Uterus (tissue), 4 donors: ENCODE data around the gene ABHD16B. TPM values are rescaled to one million over a fixed set of nuclear protein-coding genes. Genes with fewer than 3 reads are reported as not detected.
A peak's percentile ranks its signal among the peaks of the same experiment; 100 is the strongest.

ENCODE experiments used
- DNase-seq, 2 donors: peaks; one replicate each; pipeline ENCODE4 v3.0.0-alpha.2; 2019 to 2020
- H3K27ac ChIP-seq, 2 donors: fragments of 200-600 bp; sonication (generic); 1 replicate in 1 of 2; 2 replicates in 1 of 2; pipeline ENCODE4 v1.5.1; 2016 to 2018
- H3K27me3 ChIP-seq, 2 donors: fragments of 200-600 bp; sonication (generic); one replicate each; pipeline ENCODE4 v1.5.1; 2018 to 2019; ENCODE audit warnings: control low read depth in 1 of 2
- H3K36me3 ChIP-seq, 2 donors: fragments of 200-600 bp; sonication (generic); one replicate each; pipeline ENCODE4 v1.5.1; 2019; ENCODE audit warnings: control low read depth in 1 of 2
- H3K4me1 ChIP-seq, 2 donors: fragments of 200-600 bp; sonication (generic); one replicate each; pipeline ENCODE4 v1.5.1; 2018 to 2019; ENCODE audit warnings: control low read depth in 1 of 2
- H3K4me3 ChIP-seq, 2 donors: fragments of 200-600 bp; sonication (generic); 1 replicate in 1 of 2; 2 replicates in 1 of 2; pipeline ENCODE4 v1.5.1; 2018 to 2019; ENCODE audit warnings: mild to moderate bottlenecking in 1 of 2
- H3K9me3 ChIP-seq, 2 donors: fragments of 200-600 bp; sonication (generic); one replicate each; pipeline ENCODE4 v1.5.1; 2019; ENCODE audit warnings: control low read depth in 1 of 2
- CTCF ChIP-seq, 4 experiments: fragments of 200-600 bp in 2 of 4; fragments of 450-650 bp in 2 of 4; sonication (generic) in 2 of 4; IDR thresholded peaks; one replicate each; pipeline ENCODE4 v1.5.1; 2016 to 2019; ENCODE audit warnings: antibody characterized with exemption in 4 of 4, mild to moderate bottlenecking in 2 of 4, moderate library complexity in 1 of 4
- POLR2A ChIP-seq, 2 donors: fragments of 450-650 bp; IDR thresholded peaks; one replicate each; pipeline ENCODE4 v1.6.1; 2016; ENCODE audit warnings: antibody characterized with exemption in 2 of 2, mild to moderate bottlenecking in 1 of 2, moderate library complexity in 1 of 2
- intact Hi-C: fragments of 100-400 bp; cut with DNase I; formaldehyde crosslinking; loops from one replicate; pipeline ENCODE4 v1.15.1; 2023; ENCODE audit warnings: low total_unique reads
- total RNA-seq, 4 donors: library from RNA; depleted of rRNA in 3 of 4; stranded (reverse); fragments of >200 nt in 3 of 4; gene quantifications; one replicate each; pipeline versions ENCODE4 v1.1.0 to v1.2.4, GENCODE V29; 2014 to 2023
- donor health status: DM: yes; HTN: yes; CAD: no.

The ABHD16B gene
- total RNA-seq, 4 donors from 2014 or later = not detected

DNA sequence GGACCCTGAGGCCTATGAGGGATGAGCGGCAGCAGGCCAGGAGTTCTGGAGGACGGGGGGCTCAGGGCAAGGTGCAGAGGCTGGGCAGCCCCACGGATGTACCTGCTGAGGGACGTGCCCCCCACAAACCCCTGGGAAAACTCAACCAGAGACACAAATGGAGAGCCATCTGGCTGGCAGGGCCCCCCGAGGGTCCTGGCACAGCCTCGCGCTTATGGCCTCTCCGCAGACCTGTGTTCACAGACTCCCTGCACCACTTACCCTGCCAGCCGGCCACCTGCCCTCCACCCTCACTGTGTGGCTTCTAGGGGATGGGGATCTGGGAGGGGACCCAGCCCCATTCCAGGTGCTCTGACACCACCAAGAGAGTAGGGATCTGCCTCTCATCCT lies 26.8 kb upstream of the ABHD16B start:
- Histone ChIP-seq H3K27me3 (no peaks in the 10 kb centered on the region), H3K36me3 (no peaks in the 10 kb centered on the region), H3K4me1 (peaks cover 0 to 24% of the 10 kb centered on the region in 2 donors), H3K27ac (peak overlapping the region; percentile 74 to 91), H3K4me3 (no peak overlapping the region), H3K9me3 (no peaks in the 10 kb centered on the region)
- TF ChIP-seq POLR2A (IDR thresholded peaks at IDR 0.05) (no peak), CTCF (IDR thresholded peaks at IDR 0.05) (no peak)
- DNase-seq = no peak
- intact Hi-C loops = no loop called here

GRCh38 chr20:63835021-63835858 lies 26.1 kb upstream of the ABHD16B start:
- Histone ChIP-seq H3K27me3 (no peaks in the 10 kb centered on the region), H3K4me1 (peaks cover 0 to 24% of the 10 kb centered on the region in 2 donors), H3K4me3 (no peak overlapping the region), H3K36me3 (no peaks in the 10 kb centered on the region), H3K27ac (peak overlapping the region; percentile 74 to 91), H3K9me3 (no peaks in the 10 kb centered on the region)
- peak; percentile 92 to 93 for DNase-seq
- TF ChIP-seq POLR2A (IDR thresholded peaks at IDR 0.05) = peak in 1 of 2 donors; percentile 23
- peak in 1 of 4 experiments; percentile 18 for TF ChIP-seq CTCF (IDR thresholded peaks at IDR 0.05)
- intact Hi-C loops = no loop called here

- TF ChIP-seq CTCF (IDR thresholded peaks at IDR 0.05) = no peak
- no peak for TF ChIP-seq POLR2A (IDR thresholded peaks at IDR 0.05)
- DNase-seq = no peak
- Histone ChIP-seq H3K27me3 (no peaks in the 10 kb centered on the region), H3K9me3 (no peaks in the 10 kb centered on the region), H3K36me3 (no peaks in the 10 kb centered on the region), H3K4me3 (no peak overlapping the region), H3K27ac (peak overlapping the region in 1 of 2 donors; percentile 13), H3K4me1 (peaks cover 0 to 24% of the 10 kb centered on the region in 2 donors)
- intact Hi-C loops = no loop called here
Observed at GRCh38 chr20:63836458-63837344, 24.6 kb upstream of the ABHD16B start.

GRCh38 chr20:63837479-63837878 lies 23.8 kb upstream of the ABHD16B start:
- H3K27me3 ChIP-seq = no peaks in the 10 kb centered on the region
- H3K4me1 ChIP-seq = peaks cover 0 to 20% of the 10 kb centered on the region in 2 donors
- intact Hi-C loops = no loop called here

More at GRCh38 chr20:63837479-63837878, 23.8 kb upstream of the ABHD16B start:
- no peaks in the 10 kb centered on the region for H3K36me3 ChIP-seq
- no peak overlapping the region for H3K4me3 ChIP-seq
- no peaks in the 10 kb centered on the region for H3K9me3 ChIP-seq
- H3K27ac ChIP-seq = no peak overlapping the region
- no peak for DNase-seq
- no peak for TF ChIP-seq CTCF (IDR thresholded peaks at IDR 0.05)
- TF ChIP-seq POLR2A (IDR thresholded peaks at IDR 0.05) = no peak
